GM21423 (cell line): ENCODE data around the gene YIF1B.

ENCODE experiments used
- ATAC-seq: cut with Tn5 transposase; IDR thresholded peaks from one replicate; pipeline ENCODE4 v1.9.1; 2021; ENCODE audit warnings: mild to moderate bottlenecking, moderate library complexity; ENCODE audit not compliant: unreplicated experiment

The YIF1B gene

GRCh38 chr19:38335949-38336637 is 20.3 kb upstream of the YIF1B start:
- peak; percentile 61 for ATAC-seq

- no peak for ATAC-seq
Observed at GRCh38 chr19:38333245-38333644, 17.5 kb upstream of the YIF1B start.

- ATAC-seq: no peak
Observed at GRCh38 chr19:38331728-38332127, 16.0 kb upstream of the YIF1B start.

- ATAC-seq: no peak
Observed at GRCh38 chr19:38329651-38330050, 13.9 kb upstream of the YIF1B start.

- ATAC-seq: no peak
Observed at GRCh38 chr19:38326591-38326990, 10.8 kb upstream of the YIF1B start.

- ATAC-seq: no peak
Observed at GRCh38 chr19:38324431-38324830, 8.7 kb upstream of the YIF1B start.

- no peak for ATAC-seq
Observed at GRCh38 chr19:38323291-38323690, 7.5 kb upstream of the YIF1B start.

GRCh38 chr19:38321646-38322196 is 6.0 kb upstream of the YIF1B start:
- no peak for ATAC-seq

- ATAC-seq: no peak
Observed at GRCh38 chr19:38320969-38321339, 5.2 kb upstream of the YIF1B start.

GRCh38 chr19:38319421-38320258 is 3.9 kb upstream of the YIF1B start, which contains the start of gene KCNK6:
Gene KCNK6, plus strand, starts transcription at chr19:38319845. Its CDS starts 106 bp downstream, at chr19:38319951.
- ATAC-seq: no peak

GRCh38 chr19:38318660-38319059 is 2.9 kb upstream of the YIF1B start:
- no peak for ATAC-seq

- ATAC-seq: no peak
Observed at GRCh38 chr19:38317104-38317612, 1.4 kb upstream of the YIF1B start.

GRCh38 chr19:38316477-38317067 is 825 bp upstream of the YIF1B start:
- peak; percentile 5 for ATAC-seq

GRCh38 chr19:38310986-38311385 is 4.8 kb downstream of the YIF1B start:
- no peak for ATAC-seq

- no peak for ATAC-seq
Observed at GRCh38 chr19:38310279-38310670, 5.5 kb downstream of the YIF1B start.

GRCh38 chr19:38309615-38310278 is 6.0 kb downstream of the YIF1B start:
- no peak for ATAC-seq

GRCh38 chr19:38308926-38309614 is 6.7 kb downstream of the YIF1B start:
- ATAC-seq: no peak

- no peak for ATAC-seq
Observed at GRCh38 chr19:38308006-38308766, 7.6 kb downstream of the YIF1B start.

- ATAC-seq: no peak
Observed at GRCh38 chr19:38307597-38307996, 8.2 kb downstream of the YIF1B start.
